ENCODE data around the gene AKAIN1.

DNA sequence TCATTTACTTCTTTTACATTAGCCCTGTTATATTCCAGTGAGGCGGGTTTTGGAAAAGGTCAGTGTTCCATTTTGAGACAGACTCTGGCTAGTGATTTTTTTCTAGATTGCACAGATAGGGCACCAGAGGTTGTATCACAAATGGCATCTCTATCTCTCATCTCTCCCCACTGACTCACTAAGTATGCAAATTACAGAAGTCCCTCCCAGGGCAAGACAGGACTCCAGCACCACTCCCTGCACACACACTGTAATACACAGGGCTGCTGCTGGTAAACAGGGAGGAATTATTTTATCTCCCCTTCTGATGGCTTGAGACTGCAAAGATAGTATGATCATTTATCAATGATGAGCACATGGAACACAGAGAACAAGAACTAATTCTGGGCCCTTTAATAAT, 46.2 kb downstream of the AKAIN1 start:
- TF ChIP-seq CTCF (IDR thresholded peaks at IDR 0.05) (no peak), POLR2A (IDR thresholded peaks at IDR 0.05) (no peak), EP300 (IDR thresholded peaks at IDR 0.05) (no peak)
